ENCODE measurements around the gene BMPR2.

DNA sequence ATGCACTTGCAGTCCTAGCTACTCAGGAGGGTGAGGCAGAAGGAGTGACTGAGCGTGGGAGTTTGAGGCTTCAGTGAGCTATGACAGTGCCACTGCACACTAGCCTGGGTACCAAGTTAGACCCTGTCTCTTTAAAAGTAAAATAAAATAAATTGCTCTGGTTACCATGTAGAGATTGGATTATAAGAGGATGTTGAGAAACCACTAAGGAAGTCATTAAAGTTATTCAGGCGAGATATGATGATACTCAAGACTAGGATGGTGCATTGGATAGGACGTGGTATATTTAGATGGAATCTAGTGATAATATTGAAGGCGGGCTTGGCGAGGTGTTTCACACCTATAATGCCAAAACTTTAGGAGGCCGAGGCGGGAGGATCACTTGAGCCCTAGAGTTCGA lies 50.6 kb downstream of the BMPR2 start:
- no peak for TF ChIP-seq POLR2A (IDR thresholded peaks at IDR 0.05)
- TF ChIP-seq, protein P1, sequence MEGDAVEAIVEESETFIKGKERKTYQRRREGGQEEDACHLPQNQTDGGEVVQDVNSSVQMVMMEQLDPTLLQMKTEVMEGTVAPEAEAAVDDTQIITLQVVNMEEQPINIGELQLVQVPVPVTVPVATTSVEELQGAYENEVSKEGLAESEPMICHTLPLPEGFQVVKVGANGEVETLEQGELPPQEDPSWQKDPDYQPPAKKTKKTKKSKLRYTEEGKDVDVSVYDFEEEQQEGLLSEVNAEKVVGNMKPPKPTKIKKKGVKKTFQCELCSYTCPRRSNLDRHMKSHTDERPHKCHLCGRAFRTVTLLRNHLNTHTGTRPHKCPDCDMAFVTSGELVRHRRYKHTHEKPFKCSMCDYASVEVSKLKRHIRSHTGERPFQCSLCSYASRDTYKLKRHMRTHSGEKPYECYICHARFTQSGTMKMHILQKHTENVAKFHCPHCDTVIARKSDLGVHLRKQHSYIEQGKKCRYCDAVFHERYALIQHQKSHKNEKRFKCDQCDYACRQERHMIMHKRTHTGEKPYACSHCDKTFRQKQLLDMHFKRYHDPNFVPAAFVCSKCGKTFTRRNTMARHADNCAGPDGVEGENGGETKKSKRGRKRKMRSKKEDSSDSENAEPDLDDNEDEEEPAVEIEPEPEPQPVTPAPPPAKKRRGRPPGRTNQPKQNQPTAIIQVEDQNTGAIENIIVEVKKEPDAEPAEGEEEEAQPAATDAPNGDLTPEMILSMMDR (IDR thresholded peaks at IDR 0.05), result no peak
